Measurements from ENCODE around the gene GGTLC1. TPM values are rescaled to one million over a fixed set of nuclear protein-coding genes. Genes with fewer than 3 reads are reported as not detected.

GGTLC1 gene
- total RNA-seq (2014; rRNA removed; shearing (Covaris generic)) = not detected in 2 replicates

DNA sequence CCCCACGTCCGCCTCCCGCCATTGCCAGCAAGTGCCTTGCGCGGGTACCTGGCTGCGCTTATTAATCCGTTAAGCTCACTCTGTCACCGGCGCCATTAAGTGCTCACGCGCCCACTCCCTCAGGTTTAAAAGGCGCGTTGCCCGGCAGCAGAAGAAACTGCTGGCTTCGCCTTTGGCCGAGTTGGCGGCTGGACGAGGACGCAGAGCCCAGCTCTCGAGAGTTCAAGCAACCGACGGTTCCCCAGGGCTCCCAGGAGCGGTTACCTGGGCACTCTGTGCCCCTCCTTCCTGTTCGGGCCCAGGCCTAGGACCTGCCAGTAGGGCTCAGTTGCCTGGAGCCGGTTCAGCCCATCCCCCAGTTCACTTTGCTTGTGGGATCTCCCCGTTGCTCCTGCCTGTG lies at the start of gene GGTLC1:
GGTLC1 (minus strand) TSS at position 219 of the 400 bp plus-strand sequence. CDS start 2,168 bp downstream, outside the sequence.
- no peaks in the 10 kb centered on the region for H3K9me3 ChIP-seq (replicated peaks)
- no peaks in the 10 kb centered on the region for H3K27me3 ChIP-seq
- no peak within 1 kb of the TSS for H3K4me3 ChIP-seq
- no peak for DNase-seq
- no peak within 1 kb of the TSS for H3K27ac ChIP-seq
- no peaks in the 10 kb centered on the region for H3K36me3 ChIP-seq
- H3K4me1 ChIP-seq = no peaks in the 10 kb centered on the region

DNA sequence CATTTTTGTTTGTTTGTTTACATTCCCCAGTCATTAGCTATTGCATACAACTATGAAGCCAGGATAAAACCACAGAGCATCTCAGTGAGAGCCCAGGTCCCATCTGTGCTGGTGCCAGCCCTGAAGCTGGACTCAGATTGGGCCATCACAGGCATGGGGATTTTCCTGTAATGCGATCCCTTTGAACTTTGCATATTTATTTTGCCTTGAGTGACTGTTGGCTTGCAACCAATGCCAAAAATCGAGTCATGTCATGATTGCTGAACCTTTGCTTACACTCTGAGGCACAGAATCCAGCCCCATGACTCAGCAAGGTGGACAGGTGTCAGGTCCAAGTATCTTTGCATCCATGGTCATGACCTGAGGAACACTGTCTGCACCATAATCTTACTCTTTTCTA lies 46.2 kb upstream of the GGTLC1 start:
- no peak for DNase-seq

DNA sequence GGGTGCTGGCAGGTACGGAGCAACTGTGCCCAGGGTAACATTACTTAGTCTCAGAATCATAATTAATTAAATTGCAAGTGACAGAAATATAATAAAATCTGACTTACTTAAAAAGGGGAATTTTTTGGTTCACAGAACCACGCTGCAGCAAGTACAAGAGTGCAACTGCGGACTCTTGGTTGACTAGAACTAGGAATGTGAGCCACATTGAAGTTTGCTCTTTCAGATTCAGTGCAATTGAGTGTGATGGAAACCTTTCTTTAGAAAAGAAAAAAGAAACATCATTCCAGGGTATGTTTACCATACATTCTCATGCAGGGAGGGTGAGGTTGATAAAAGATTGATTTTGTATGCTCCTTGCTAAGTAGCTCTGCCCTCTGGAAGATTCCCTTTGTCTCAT lies 45.0 kb upstream of the GGTLC1 start:
- Histone ChIP-seq H3K4me1 (no peaks in the 10 kb centered on the region), H3K36me3 (no peaks in the 10 kb centered on the region), H3K4me3 (no peak overlapping the region), H3K27me3 (no peaks in the 10 kb centered on the region), H3K27ac (no peak overlapping the region), H3K9me3 (replicated peaks) (no peaks in the 10 kb centered on the region; the same call in 1 of the 2 replicates)
- DNase-seq = no peak

More for the DNA sequence above, 46.2 kb upstream of the GGTLC1 start:
- Histone ChIP-seq H3K4me3 (no peak overlapping the region), H3K36me3 (no peaks in the 10 kb centered on the region), H3K9me3 (replicated peaks) (no peaks in the 10 kb centered on the region), H3K27me3 (no peaks in the 10 kb centered on the region), H3K27ac (no peak overlapping the region), H3K4me1 (no peaks in the 10 kb centered on the region)

DNA sequence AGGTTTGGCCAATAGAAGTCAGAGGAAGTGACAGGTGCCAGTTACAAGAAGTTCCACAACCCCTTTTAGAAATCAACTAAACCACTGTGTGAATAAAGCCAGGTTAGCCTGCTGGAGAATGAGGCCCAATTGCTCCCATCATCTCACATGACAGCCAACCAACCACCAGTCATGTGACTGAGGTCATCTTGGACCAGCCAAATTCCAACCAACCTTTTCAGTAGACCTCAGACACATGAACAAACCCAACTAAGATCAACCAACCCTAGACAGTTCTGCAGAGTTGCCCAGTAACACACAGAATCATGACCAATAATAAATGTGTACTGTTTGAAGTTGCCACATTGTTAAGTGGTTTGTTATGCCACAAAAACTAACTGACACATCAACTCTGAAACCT lies 44.6 kb upstream of the GGTLC1 start:
- no peaks in the 10 kb centered on the region for H3K4me1 ChIP-seq
- H3K9me3 ChIP-seq (replicated peaks) = no peaks in the 10 kb centered on the region; the same call in 1 of the 2 replicates
- H3K36me3 ChIP-seq = no peaks in the 10 kb centered on the region
- H3K27me3 ChIP-seq = no peaks in the 10 kb centered on the region
- no peak overlapping the region for H3K27ac ChIP-seq
- DNase-seq = no peak
- H3K4me3 ChIP-seq = no peak overlapping the region

DNA sequence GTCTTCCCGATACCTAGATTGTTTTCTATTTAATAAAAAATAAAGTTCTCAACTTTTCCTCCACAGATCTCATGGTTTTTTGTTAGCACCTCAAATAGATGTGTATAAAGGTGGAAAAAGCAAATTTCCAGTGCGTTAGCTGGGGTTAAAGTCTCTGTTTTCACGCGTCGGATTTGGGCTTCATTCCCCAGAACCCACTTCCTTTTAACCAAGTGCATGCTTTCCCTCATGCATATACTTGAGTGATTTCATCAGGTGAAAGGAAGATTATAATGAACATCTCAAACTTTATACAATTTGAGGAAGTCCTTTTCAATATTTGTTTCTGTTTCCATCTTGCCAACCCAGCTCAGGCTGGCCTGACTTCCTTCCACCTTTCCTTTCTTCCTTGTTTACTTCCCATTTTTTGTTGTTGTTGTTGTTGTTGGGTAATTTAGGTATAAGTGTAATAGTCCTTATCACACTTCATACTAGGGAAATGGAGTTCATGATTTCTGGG lies 43.9 kb upstream of the GGTLC1 start:
- H3K4me3 ChIP-seq = no peak overlapping the region
- no peak overlapping the region for H3K27ac ChIP-seq
- no peaks in the 10 kb centered on the region for H3K27me3 ChIP-seq
- H3K9me3 ChIP-seq (replicated peaks) = no peaks in the 10 kb centered on the region; the same call in 1 of the 2 replicates
- no peaks in the 10 kb centered on the region for H3K36me3 ChIP-seq
- DNase-seq = no peak
- H3K4me1 ChIP-seq = no peaks in the 10 kb centered on the region

- H3K27ac ChIP-seq = no peak overlapping the region
- H3K27me3 ChIP-seq = no peaks in the 10 kb centered on the region; the same call in 1 of the 2 replicates
- no peaks in the 10 kb centered on the region; the same call in 1 of the 2 replicates for H3K9me3 ChIP-seq (replicated peaks)
- H3K4me1 ChIP-seq = no peaks in the 10 kb centered on the region
- H3K4me3 ChIP-seq = no peak overlapping the region
- DNase-seq = peak in 1 of 2 experiments; percentile 3
- no peaks in the 10 kb centered on the region for H3K36me3 ChIP-seq
These were observed 38.6 kb upstream of the GGTLC1 start for GRCh38 chr20:24027229-24027628.

- no peaks in the 10 kb centered on the region for H3K9me3 ChIP-seq (replicated peaks)
- no peaks in the 10 kb centered on the region for H3K4me1 ChIP-seq
- no peaks in the 10 kb centered on the region for H3K36me3 ChIP-seq
- no peaks in the 10 kb centered on the region; the same call in 1 of the 2 replicates for H3K27me3 ChIP-seq
- DNase-seq = no peak
- no peak overlapping the region for H3K4me3 ChIP-seq
- H3K27ac ChIP-seq = no peak overlapping the region
These were observed 34.1 kb upstream of the GGTLC1 start for GRCh38 chr20:24022621-24023180.

DNA sequence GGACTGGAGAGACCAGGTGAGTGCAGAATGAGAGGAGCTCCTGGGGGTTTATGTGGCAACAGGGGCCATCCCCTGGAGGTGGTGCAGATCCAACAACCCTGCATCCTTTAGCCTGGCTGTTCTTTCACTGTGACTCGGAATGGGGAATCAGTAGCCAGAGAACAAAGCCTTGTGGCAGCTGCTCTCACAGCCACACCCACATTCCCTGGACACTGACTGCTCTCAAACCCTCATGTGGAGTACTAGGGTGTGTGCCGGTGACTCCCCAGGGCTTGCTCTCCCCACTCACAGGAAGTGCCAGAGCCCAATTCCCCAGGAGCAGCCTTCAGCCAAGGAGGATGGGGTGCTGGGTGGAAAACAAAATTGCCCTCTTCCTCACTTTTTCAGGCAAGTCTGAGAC lies 30.2 kb upstream of the GGTLC1 start:
- peaks cover 14% of the 10 kb centered on the region; the same call in 1 of the 2 replicates for H3K27me3 ChIP-seq
- H3K27ac ChIP-seq = no peak overlapping the region
- DNase-seq = peak in 1 of 2 experiments; percentile 6
- no peaks in the 10 kb centered on the region for H3K4me1 ChIP-seq
- H3K4me3 ChIP-seq = no peak overlapping the region
- H3K36me3 ChIP-seq = no peaks in the 10 kb centered on the region
- no peaks in the 10 kb centered on the region for H3K9me3 ChIP-seq (replicated peaks)

DNA sequence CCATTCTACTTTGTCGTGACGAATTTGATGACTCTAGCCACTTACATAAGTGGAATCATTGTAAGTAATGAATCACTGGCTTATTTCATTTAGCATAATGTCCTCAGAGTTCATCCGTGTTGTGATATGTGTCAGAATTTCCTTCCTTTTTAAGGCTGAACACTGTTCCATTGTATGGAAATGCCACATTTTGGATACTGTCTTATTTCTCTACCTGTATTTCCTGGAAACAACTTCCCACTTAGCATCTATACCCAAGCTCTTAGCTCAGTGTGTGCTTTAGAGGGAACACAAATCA lies 28.8 kb upstream of the GGTLC1 start:
- DNase-seq = no peak

DNA sequence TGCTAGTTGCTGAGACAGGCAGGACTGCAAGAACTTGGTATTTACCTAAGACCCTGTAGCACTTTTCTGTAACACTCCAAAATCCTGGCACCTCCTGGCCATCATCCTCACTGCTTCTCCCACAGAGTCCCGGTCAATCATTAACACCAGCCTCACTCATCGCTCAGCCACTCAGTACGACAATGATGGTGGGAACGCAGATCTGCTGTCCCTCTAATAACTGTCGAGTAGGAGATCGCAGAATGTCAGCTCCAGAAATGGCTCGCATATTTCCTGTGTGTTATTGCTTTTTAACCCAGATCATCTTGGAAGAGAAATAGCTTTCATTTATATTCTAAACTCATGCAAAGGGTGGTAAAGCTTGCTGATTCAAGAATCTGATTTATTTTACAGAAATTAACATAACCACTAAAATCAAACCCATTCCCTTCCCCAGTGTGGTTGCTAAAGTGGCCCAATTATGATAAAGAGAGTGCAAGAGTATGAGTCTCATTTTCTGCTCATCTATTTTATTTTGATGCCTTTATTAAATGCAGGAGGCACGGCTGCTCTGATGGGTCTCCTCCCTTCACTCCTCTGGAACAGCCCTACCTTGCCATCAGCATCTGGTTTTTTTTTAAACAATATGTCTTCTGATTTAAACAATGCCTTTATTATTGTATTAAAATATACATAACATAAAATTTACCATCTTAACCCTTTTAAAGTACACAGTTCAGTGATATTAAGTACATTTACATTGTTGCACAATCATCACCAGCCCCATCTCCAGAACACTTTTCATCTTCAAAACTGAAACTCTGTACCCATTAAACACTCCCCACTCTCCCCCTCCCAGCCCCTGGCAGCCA lies 28.3 kb upstream of the GGTLC1 start:
- no peaks in the 10 kb centered on the region for H3K36me3 ChIP-seq
- no peak overlapping the region for H3K4me3 ChIP-seq
- no peaks in the 10 kb centered on the region for H3K4me1 ChIP-seq
- H3K27me3 ChIP-seq = peaks cover 27% of the 10 kb centered on the region; the same call in 1 of the 2 replicates
- H3K27ac ChIP-seq = no peak overlapping the region
- H3K9me3 ChIP-seq (replicated peaks) = no peaks in the 10 kb centered on the region
- no peak for DNase-seq

More for the DNA sequence above, 28.8 kb upstream of the GGTLC1 start:
- H3K4me1 ChIP-seq = no peaks in the 10 kb centered on the region
- H3K9me3 ChIP-seq (replicated peaks) = no peaks in the 10 kb centered on the region
- H3K27me3 ChIP-seq = peaks cover 24% of the 10 kb centered on the region; the same call in 1 of the 2 replicates
- H3K36me3 ChIP-seq = no peaks in the 10 kb centered on the region
- no peak overlapping the region for H3K27ac ChIP-seq
- no peak overlapping the region for H3K4me3 ChIP-seq

DNA sequence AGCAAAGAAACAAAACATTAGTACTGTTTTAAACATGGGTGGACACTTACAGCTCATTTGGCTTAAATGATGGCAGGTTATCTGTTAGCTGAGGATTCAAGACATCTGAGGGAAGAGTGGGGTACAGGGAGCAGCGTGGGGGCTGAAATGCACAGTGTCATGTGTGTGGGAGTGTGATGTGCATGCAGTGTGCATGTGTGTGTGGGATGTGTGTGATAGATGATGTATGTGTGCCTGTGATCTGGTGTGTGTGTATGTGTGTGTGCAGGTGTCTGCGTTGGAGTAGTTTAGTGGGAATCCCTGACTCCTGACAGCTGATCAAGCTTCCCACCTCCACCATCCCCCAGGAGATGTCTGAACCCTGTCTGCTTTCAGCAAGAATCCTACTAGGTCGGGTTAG lies 25.4 kb upstream of the GGTLC1 start:
- no peak overlapping the region for H3K27ac ChIP-seq
- H3K9me3 ChIP-seq (replicated peaks) = no peaks in the 10 kb centered on the region
- H3K4me3 ChIP-seq = no peak overlapping the region
- H3K27me3 ChIP-seq = peaks cover 27% of the 10 kb centered on the region; the same call in 1 of the 2 replicates
- no peak for DNase-seq
- no peaks in the 10 kb centered on the region for H3K4me1 ChIP-seq
- no peaks in the 10 kb centered on the region for H3K36me3 ChIP-seq

GRCh38 chr20:24011282-24011681 lies 22.7 kb upstream of the GGTLC1 start:
- Histone ChIP-seq H3K4me1 (no peaks in the 10 kb centered on the region), H3K27ac (no peak overlapping the region), H3K27me3 (peaks cover 36% of the 10 kb centered on the region; the same call in 1 of the 2 replicates), H3K4me3 (no peak overlapping the region), H3K36me3 (no peaks in the 10 kb centered on the region), H3K9me3 (replicated peaks) (no peaks in the 10 kb centered on the region)
- DNase-seq = no peak

GRCh38 chr20:24007758-24008157 lies 19.2 kb upstream of the GGTLC1 start:
- Histone ChIP-seq H3K36me3 (no peaks in the 10 kb centered on the region), H3K27ac (no peak overlapping the region), H3K9me3 (replicated peaks) (no peaks in the 10 kb centered on the region), H3K27me3 (peaks cover 18% of the 10 kb centered on the region; the same call in 1 of the 2 replicates), H3K4me1 (no peaks in the 10 kb centered on the region), H3K4me3 (no peak overlapping the region)
- DNase-seq = no peak

- Histone ChIP-seq H3K4me1 (no peaks in the 10 kb centered on the region), H3K27ac (no peak overlapping the region), H3K4me3 (no peak overlapping the region), H3K36me3 (no peaks in the 10 kb centered on the region), H3K27me3 (peaks cover 17% of the 10 kb centered on the region; the same call in 1 of the 2 replicates), H3K9me3 (replicated peaks) (no peaks in the 10 kb centered on the region)
- DNase-seq = no peak
These were observed 18.6 kb upstream of the GGTLC1 start for GRCh38 chr20:24007073-24007595.

GRCh38 chr20:24006626-24007025 lies 18.0 kb upstream of the GGTLC1 start:
- DNase-seq = no peak
- H3K27ac ChIP-seq = no peak overlapping the region
- no peaks in the 10 kb centered on the region for H3K9me3 ChIP-seq (replicated peaks)
- H3K27me3 ChIP-seq = peaks cover 14% of the 10 kb centered on the region; the same call in 1 of the 2 replicates
- H3K36me3 ChIP-seq = no peaks in the 10 kb centered on the region
- no peak overlapping the region for H3K4me3 ChIP-seq
- H3K4me1 ChIP-seq = no peaks in the 10 kb centered on the region

Data from SJCRH30 (cell line).